Nephron progenitor cell (in vitro differentiated cells): ENCODE data around the gene TUBA1A.
"Not testable (repeated sequence)": the region's sequence is repeated elsewhere in the genome, so short reads cannot be mapped to it uniquely, and the experiment has no call there.

ENCODE experiments used
- DNase-seq: peaks from one replicate; pipeline ENCODE4 v3.0.0; 2021
- H3K27ac Mint-ChIP-seq: 2 replicates; pipeline ENCODE4 v1.8.0; 2021; ENCODE audit warnings: mild to moderate bottlenecking, moderate library complexity, mixed read lengths
- H3K27me3 Mint-ChIP-seq: 2 replicates; pipeline ENCODE4 v1.8.0; 2021; ENCODE audit warnings: mild to moderate bottlenecking, low read depth, mixed read lengths; ENCODE audit not compliant: poor library complexity
- H3K36me3 Mint-ChIP-seq: 2 replicates; pipeline ENCODE4 v1.8.0; 2021; ENCODE audit warnings: low read depth, mixed read lengths
- H3K4me1 Mint-ChIP-seq: 2 replicates; pipeline ENCODE4 v1.8.0; 2021; ENCODE audit warnings: mixed read lengths
- H3K4me3 Mint-ChIP-seq: 2 replicates; pipeline ENCODE4 v1.8.0; 2021; ENCODE audit warnings: mild to moderate bottlenecking, moderate library complexity, mixed read lengths
- H3K9me3 Mint-ChIP-seq: 2 replicates; pipeline ENCODE4 v1.8.0; 2021; ENCODE audit warnings: mild to moderate bottlenecking, moderate library complexity, mixed read lengths
- TF ChIP-seq, protein P1 (sequence below): fragments of 200-600 bp; sonication (generic); IDR thresholded peaks from 2 replicates; pipeline ENCODE4 v1.5.0; 2021; ENCODE audit warnings: antibody characterized with exemption

The TUBA1A gene

DNA sequence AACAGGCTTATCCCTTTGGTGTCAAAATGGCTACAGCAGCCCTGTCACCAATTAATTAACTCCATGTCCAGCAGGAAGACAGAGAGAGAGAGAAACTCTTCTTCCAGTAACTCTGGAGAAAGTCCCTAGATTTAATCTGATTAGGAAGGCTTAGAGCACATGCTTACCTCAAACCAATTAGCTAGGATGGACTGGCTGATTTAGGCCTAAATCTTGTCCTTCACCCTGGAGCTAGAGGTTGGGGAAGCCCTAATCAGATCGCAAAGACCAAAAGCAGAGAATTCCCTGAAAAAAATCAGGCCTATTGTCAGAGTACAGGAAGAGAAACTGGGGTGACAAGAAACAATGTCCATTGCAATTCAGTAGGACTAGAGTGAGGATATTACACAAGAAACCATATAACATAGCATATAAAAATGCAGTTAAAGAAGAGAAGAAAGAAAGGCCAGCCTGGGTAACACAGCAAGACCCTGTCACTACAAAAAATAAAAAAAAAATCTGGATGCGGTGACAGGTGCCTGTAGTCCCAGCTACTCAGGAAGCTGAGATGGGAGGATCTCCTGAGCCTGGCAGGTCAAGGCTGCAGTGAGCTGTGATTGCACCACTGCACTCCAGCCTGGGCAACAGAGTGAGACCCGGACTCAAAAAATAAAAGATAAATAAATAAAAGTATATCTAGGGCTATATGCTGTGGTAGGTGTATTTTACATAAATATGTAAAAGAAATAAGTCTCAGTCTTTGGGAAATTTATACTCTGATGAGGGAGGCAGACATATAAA, 34.9 kb upstream of the TUBA1A start:
- no peak overlapping the region for H3K27ac Mint-ChIP-seq
- TF ChIP-seq, protein P1, sequence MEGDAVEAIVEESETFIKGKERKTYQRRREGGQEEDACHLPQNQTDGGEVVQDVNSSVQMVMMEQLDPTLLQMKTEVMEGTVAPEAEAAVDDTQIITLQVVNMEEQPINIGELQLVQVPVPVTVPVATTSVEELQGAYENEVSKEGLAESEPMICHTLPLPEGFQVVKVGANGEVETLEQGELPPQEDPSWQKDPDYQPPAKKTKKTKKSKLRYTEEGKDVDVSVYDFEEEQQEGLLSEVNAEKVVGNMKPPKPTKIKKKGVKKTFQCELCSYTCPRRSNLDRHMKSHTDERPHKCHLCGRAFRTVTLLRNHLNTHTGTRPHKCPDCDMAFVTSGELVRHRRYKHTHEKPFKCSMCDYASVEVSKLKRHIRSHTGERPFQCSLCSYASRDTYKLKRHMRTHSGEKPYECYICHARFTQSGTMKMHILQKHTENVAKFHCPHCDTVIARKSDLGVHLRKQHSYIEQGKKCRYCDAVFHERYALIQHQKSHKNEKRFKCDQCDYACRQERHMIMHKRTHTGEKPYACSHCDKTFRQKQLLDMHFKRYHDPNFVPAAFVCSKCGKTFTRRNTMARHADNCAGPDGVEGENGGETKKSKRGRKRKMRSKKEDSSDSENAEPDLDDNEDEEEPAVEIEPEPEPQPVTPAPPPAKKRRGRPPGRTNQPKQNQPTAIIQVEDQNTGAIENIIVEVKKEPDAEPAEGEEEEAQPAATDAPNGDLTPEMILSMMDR: no peak
- H3K4me1 Mint-ChIP-seq: peaks cover 8% of the 10 kb centered on the region
- H3K36me3 Mint-ChIP-seq: no peaks in the 10 kb centered on the region
- H3K4me3 Mint-ChIP-seq: no peak overlapping the region
- no peaks in the 10 kb centered on the region for H3K9me3 Mint-ChIP-seq
- peaks cover 12% of the 10 kb centered on the region for H3K27me3 Mint-ChIP-seq
- DNase-seq: no peak

DNA sequence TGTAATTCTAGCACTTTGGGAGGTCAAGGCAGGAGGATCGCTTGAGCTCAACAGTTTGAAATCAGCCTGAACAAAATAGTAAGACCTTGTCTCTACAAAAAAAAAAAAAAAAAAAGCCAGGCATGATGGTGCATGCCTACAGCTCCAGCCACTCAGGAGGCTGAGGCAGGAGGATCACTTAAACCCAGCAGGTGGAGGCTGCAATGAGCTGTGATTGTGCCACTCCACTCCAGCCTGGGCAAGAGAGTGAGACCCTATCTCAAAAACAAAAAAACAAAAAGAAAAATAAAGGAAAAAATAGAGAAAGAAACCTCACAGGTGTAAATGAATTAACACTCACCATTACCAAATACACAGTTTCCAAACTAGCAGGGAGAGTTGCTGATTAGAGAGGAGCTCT, 34.2 kb upstream of the TUBA1A start:
- H3K4me1 Mint-ChIP-seq: peaks cover 8% of the 10 kb centered on the region
- H3K36me3 Mint-ChIP-seq: no peaks in the 10 kb centered on the region
- TF ChIP-seq, protein P1: no peak
- DNase-seq: no peak
- H3K27ac Mint-ChIP-seq: no peak overlapping the region
- peaks cover 12% of the 10 kb centered on the region for H3K27me3 Mint-ChIP-seq
- H3K4me3 Mint-ChIP-seq: no peak overlapping the region
- H3K9me3 Mint-ChIP-seq: no peaks in the 10 kb centered on the region

DNA sequence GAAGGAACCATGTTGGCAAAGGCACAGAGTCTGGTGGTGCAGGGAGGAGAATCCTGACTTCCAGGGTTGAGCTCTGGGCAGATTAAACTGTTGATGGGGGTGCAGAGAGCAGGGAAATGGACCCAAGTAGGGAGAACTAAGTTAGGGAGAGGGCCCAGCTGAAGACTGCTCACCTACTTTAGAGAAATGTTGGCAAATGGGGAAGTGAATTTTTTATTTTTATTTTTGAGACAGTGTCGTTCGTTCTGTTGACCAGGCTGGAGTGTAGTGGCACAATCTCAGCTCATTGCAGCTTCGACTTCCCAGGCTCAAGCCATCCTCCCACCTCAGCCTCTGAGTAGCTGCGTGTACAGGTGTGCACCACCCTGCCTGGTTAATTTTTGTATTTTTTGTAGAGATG, 32.1 kb upstream of the TUBA1A start:
- no peaks in the 10 kb centered on the region for H3K36me3 Mint-ChIP-seq
- TF ChIP-seq, protein P1: no peak

DNA sequence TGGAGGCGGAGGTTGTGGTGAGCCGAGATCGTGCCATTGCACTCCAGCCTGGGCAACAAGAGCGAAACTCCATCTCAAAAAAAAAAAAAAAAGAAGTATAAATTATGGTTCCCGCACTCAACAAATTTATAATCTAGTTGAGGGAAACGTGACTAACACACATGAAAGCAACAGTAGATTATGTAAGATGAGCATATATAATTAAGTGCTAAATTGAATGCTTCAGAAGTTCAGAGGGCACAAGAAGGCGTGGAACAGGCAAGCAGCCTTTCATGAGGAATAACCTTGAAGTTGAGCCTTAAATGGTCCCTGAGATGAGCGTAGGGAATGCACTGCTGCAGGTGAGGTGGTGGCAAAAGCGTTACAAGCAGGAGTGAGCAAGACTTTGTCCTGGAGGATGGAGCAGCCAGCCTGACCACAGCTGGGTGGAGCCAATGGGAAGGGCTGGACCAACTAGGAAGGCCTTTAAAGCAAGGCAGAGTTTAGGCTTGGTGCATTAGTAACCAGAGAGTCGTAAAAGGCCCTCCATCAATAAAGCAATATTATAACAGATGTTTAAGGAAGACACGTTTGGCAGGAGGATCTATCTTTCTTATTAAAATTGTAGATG, 30.6 kb upstream of the TUBA1A start:
- H3K36me3 Mint-ChIP-seq: no peaks in the 10 kb centered on the region
- TF ChIP-seq, protein P1: no peak
- no peak overlapping the region for H3K27ac Mint-ChIP-seq
- peaks cover 8% of the 10 kb centered on the region for H3K27me3 Mint-ChIP-seq
- H3K4me1 Mint-ChIP-seq: peaks cover 23% of the 10 kb centered on the region
- H3K9me3 Mint-ChIP-seq: no peaks in the 10 kb centered on the region
- no peak for DNase-seq
- H3K4me3 Mint-ChIP-seq: no peak overlapping the region

More for the DNA sequence above, 32.1 kb upstream of the TUBA1A start:
- H3K27me3 Mint-ChIP-seq: peaks cover 12% of the 10 kb centered on the region
- no peak overlapping the region for H3K27ac Mint-ChIP-seq
- no peak overlapping the region for H3K4me3 Mint-ChIP-seq
- no peaks in the 10 kb centered on the region for H3K9me3 Mint-ChIP-seq
- H3K4me1 Mint-ChIP-seq: peaks cover 8% of the 10 kb centered on the region
- no peak for DNase-seq

DNA sequence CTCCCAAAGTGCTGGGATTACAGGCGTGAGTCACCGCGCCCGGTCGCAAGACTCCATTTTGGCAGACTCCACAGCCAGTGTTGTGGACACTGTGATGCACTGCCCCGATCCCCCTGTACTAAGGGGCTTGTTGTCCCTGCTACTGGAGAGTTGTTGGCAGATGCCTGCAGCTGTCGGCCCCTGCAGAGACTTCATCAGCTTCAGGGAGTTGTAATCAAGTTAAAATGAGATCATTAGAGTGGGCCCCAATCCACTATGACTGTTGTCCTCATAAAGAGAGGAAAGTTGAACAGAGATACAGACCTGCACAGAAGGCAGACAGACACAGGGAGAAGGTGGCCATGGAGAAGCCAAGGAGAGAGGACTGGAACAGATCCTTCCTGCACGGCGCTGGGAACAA, 23.7 kb upstream of the TUBA1A start:
- H3K4me3 Mint-ChIP-seq: no peak overlapping the region
- H3K27ac Mint-ChIP-seq: no peak overlapping the region
- TF ChIP-seq, protein P1: no peak
- no peaks in the 10 kb centered on the region for H3K36me3 Mint-ChIP-seq
- peaks cover 45% of the 10 kb centered on the region for H3K4me1 Mint-ChIP-seq
- no peak for DNase-seq
- no peaks in the 10 kb centered on the region for H3K9me3 Mint-ChIP-seq
- H3K27me3 Mint-ChIP-seq: peaks cover 7% of the 10 kb centered on the region

DNA sequence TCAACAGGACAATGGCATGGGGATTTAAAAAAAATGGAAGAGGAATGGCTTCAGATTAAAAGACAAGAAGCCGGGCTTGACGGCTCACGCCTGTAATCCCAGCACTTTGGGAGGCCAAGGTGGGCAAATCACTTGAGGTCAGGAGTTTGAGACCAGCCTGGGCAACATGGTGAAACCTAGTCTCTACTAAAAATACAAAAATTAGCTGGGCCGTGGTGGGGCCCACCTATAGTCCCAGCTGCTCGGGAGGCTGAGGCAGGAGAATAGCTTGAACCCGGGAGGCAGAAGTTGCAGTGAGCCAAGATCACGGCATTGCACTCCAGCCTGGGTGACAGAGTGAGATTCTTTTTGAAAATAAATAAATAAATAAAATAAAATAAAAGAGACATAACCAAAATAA, 21.8 kb upstream of the TUBA1A start:
- not testable (repeated sequence) for H3K4me3 Mint-ChIP-seq, DNase-seq, H3K36me3 Mint-ChIP-seq, H3K27ac Mint-ChIP-seq, H3K9me3 Mint-ChIP-seq
- Mint-ChIP-seq H3K27me3 (peaks cover 10% of the 10 kb centered on the region), H3K4me1 (peaks cover 34% of the 10 kb centered on the region)
